ENCODE results near the gene APBB2. TPM values are rescaled to one million over a fixed set of nuclear protein-coding genes. Genes with fewer than 3 reads are reported as not detected.

APBB2 gene
- total RNA-seq, 3 donors from 2014 or later (not counting 1 experiment from before 2014, with no cell fraction given), result 0.38 to 0.48 TPM; not detected in 1

DNA sequence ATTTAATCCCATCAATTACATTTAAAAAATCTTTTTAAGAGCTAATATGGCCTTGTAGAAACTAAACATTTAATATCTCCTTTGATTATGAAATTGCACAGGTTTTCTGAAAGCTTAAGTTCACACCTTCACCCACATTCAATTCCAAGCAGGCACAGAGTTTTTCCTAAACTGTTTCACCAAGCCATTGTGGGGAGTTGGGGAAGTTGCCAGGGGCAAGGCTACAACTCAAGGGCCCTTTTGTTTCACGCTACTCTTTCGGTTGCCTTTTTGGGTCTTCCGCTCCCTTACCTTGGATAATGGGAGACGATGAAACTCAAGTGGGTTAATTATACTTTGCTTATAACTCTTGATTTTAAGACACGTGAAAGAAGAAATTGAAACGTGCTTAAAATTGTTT is 33.3 kb downstream of the APBB2 start:
- intact Hi-C loops (cut with micrococcal nuclease), result no loop called here
- Histone ChIP-seq H3K27ac (ENCODE audit: low read length) (no peak overlapping the region), H3K9me3 (ENCODE audit: control insufficient read depth, insufficient read depth, low read length) (no peaks in the 10 kb centered on the region), H3K4me1 (ENCODE audit: control insufficient read depth, insufficient read depth, low read length) (no peaks in the 10 kb centered on the region), H3K36me3 (ENCODE audit: control insufficient read depth, insufficient read depth, low read length) (no peaks in the 10 kb centered on the region), H3K4me3 (ENCODE audit: low read length) (no peak overlapping the region), H3K27me3 (ENCODE audit: control insufficient read depth, insufficient read depth, low read length) (no peaks in the 10 kb centered on the region)
- ATAC-seq, result no peak
- Mint-ChIP-seq H3K27ac (no peak overlapping the region), H3K4me1 (no peaks in the 10 kb centered on the region), H3K4me3 (no peak overlapping the region), H3K9me3 (peaks cover 3 to 7% of the 10 kb centered on the region in 2 donors), H3K27me3 (ENCODE audit: low read depth in 2 of 2) (peaks cover 0 to under 1% of the 10 kb centered on the region in 2 donors), H3K36me3 (no peaks in the 10 kb centered on the region)
- TF ChIP-seq, protein P1, sequence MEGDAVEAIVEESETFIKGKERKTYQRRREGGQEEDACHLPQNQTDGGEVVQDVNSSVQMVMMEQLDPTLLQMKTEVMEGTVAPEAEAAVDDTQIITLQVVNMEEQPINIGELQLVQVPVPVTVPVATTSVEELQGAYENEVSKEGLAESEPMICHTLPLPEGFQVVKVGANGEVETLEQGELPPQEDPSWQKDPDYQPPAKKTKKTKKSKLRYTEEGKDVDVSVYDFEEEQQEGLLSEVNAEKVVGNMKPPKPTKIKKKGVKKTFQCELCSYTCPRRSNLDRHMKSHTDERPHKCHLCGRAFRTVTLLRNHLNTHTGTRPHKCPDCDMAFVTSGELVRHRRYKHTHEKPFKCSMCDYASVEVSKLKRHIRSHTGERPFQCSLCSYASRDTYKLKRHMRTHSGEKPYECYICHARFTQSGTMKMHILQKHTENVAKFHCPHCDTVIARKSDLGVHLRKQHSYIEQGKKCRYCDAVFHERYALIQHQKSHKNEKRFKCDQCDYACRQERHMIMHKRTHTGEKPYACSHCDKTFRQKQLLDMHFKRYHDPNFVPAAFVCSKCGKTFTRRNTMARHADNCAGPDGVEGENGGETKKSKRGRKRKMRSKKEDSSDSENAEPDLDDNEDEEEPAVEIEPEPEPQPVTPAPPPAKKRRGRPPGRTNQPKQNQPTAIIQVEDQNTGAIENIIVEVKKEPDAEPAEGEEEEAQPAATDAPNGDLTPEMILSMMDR (IDR thresholded peaks at IDR 0.05), result no peak
- DNase-seq, result no peak
- WGBS (ENCODE audit: insufficient coverage), result 98% methylated on average over 4 of the region's 6 CpGs

DNA sequence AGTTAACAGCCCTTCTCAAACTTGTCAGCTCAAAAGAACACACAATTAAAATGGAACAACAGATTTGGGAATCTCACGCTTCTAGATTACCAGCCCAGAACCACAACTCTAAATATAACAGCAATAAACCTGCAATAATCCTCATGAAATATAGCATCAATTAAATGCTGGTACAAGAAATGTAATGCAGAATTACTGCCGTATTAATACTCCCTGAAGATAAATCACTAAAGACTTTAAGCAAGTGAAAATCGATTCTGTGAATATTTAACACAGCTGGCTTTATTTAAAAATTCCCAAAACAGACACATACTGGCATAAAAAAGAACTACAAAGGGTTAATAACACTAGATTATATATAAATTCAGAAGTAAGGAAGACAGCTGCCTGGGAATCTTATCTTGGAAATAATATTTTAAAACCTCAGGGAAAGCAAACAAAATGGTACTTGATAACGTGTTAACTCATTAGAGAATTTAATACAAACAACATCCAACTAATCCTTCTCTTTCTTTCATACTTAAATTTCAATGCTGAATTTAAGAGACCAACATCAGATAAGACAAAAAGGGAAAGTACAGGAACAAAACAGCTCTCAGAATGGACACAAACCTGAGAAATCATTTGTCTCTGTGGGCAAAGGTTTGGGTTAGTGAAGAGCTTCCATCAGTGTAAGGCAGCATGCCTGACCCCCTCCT is 34.7 kb downstream of the APBB2 start:
- no peaks in the 10 kb centered on the region for H3K36me3 Mint-ChIP-seq
- Histone ChIP-seq H3K27me3 (ENCODE audit: control insufficient read depth, insufficient read depth, low read length) (no peaks in the 10 kb centered on the region), H3K9me3 (ENCODE audit: control insufficient read depth, insufficient read depth, low read length) (no peaks in the 10 kb centered on the region), H3K36me3 (ENCODE audit: control insufficient read depth, insufficient read depth, low read length) (no peaks in the 10 kb centered on the region), H3K4me3 (ENCODE audit: low read length) (no peak overlapping the region), H3K27ac (ENCODE audit: low read length) (no peak overlapping the region), H3K4me1 (ENCODE audit: control insufficient read depth, insufficient read depth, low read length) (no peaks in the 10 kb centered on the region)
- peaks cover 3 to 4% of the 10 kb centered on the region in 2 donors for H3K9me3 Mint-ChIP-seq
- WGBS (ENCODE audit: insufficient coverage), result 93% methylated on average over 2 of the region's 4 CpGs
- DNase-seq (no peak), ATAC-seq (no peak)
- no peak overlapping the region for H3K27ac Mint-ChIP-seq
- peaks cover 0 to 2% of the 10 kb centered on the region in 2 donors for H3K27me3 Mint-ChIP-seq (ENCODE audit: low read depth in 2 of 2)
- H3K4me3 Mint-ChIP-seq, result no peak overlapping the region
- TF ChIP-seq, protein P1 (IDR thresholded peaks at IDR 0.05), result no peak
- intact Hi-C loops (cut with micrococcal nuclease), result no loop called here
- H3K4me1 Mint-ChIP-seq, result no peaks in the 10 kb centered on the region

DNA sequence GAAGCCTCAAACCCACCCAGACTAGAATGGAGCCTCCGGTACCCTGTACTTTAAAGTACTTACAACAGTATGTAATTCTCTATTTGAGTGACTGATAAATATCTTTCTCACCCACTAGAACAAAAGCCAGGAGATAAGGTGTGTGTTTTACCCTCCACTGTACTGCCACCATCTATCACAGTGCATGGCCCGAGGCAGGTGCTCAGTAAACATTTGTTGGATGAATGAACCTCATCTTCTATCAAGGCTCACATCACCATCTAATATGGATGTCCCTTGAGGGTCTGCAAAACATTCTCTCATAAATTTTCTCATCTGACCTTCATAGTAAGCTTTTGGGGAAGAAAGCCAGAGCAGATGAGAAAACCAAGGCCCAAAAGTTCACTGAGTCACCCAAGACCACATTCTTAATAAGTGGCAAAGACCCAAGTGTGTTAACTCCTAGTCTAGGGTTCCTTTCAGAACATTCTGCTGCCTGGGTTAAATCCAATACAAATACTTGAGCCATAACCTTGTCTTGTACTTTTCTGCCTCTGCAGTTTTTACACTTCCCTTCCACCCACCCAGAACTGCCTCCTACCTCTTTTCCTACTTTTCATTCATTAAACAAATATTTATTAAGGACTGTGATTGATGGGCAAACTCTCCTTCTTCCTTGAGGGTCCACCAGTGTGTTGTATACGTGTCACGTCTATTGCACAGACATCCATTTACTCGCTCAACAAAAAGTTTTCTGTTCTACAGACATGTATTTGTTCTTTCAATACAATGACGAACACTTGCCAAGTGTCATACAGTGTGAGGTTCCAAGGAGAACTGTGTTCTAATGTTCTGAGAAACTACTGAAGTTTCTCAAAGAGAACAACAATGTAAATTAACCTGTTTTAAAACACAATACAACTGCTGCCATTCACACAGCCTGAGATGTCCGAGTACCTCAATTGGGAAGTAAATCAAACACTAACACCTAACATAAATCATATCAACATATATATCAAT is 35.7 kb downstream of the APBB2 start:
- TF ChIP-seq, protein P1 (IDR thresholded peaks at IDR 0.05), result no peak
- 88% methylated on average over 6 of the region's 7 CpGs for WGBS (ENCODE audit: insufficient coverage)
- H3K27ac ChIP-seq (ENCODE audit: low read length), result no peak overlapping the region

More for the DNA sequence above, 35.7 kb downstream of the APBB2 start:
- Histone ChIP-seq H3K4me3 (ENCODE audit: low read length) (no peak overlapping the region), H3K9me3 (ENCODE audit: control insufficient read depth, insufficient read depth, low read length) (no peaks in the 10 kb centered on the region), H3K4me1 (ENCODE audit: control insufficient read depth, insufficient read depth, low read length) (no peaks in the 10 kb centered on the region), H3K36me3 (ENCODE audit: control insufficient read depth, insufficient read depth, low read length) (no peaks in the 10 kb centered on the region), H3K27me3 (ENCODE audit: control insufficient read depth, insufficient read depth, low read length) (no peaks in the 10 kb centered on the region)
- Mint-ChIP-seq H3K27me3 (ENCODE audit: low read depth in 2 of 2) (peaks cover 0 to 2% of the 10 kb centered on the region in 2 donors), H3K36me3 (no peaks in the 10 kb centered on the region), H3K4me3 (no peak overlapping the region), H3K27ac (no peak overlapping the region), H3K9me3 (peaks cover 3 to 4% of the 10 kb centered on the region in 2 donors), H3K4me1 (no peaks in the 10 kb centered on the region)
- DNase-seq, result no peak
- intact Hi-C loops (cut with micrococcal nuclease), result no loop called here
- no peak for ATAC-seq

Measured in natural killer cell (primary cell).